ENCODE measurements around the gene TNC. TPM values are rescaled to one million over a fixed set of nuclear protein-coding genes. Genes with fewer than 3 reads are reported as not detected.
A peak's percentile ranks its signal among the peaks of the same experiment; 100 is the strongest.

TNC gene
- polyA plus RNA-seq, 2 donors, result 5.3 to 16.3 TPM

GRCh38 chr9:115122937-115123336 is 5.0 kb upstream of the TNC start:
- 84% methylated on average over 5 of the region's 5 CpGs for whole genome bisulfite sequencing, 2 donors
- no peak overlapping the region for H3K27ac ChIP-seq (ENCODE audit: low read depth in 2 of 2, low read length in 1 of 2)
- no peaks in the 10 kb centered on the region for H3K27me3 ChIP-seq (ENCODE audit: control insufficient read depth in 1 of 2, insufficient read depth in 2 of 2, low read length in 2 of 2)
- H3K9me3 ChIP-seq (ENCODE audit: control insufficient read depth in 2 of 2, insufficient read depth in 1 of 2, low read depth in 1 of 2, low read length in 1 of 2), result no peaks in the 10 kb centered on the region
- H3K4me1 ChIP-seq (ENCODE audit: control insufficient read depth in 2 of 2, insufficient read depth in 2 of 2, low read length in 1 of 2), result peaks cover 2 to 4% of the 10 kb centered on the region in 2 donors
- H3K4me3 ChIP-seq (ENCODE audit: low read depth in 1 of 2, low read length in 2 of 2), result no peak overlapping the region
- no peaks in the 10 kb centered on the region for H3K36me3 ChIP-seq (ENCODE audit: control insufficient read depth in 2 of 2, insufficient read depth in 2 of 2, low read length in 1 of 2)

- no peaks in the 10 kb centered on the region for H3K9me3 ChIP-seq (ENCODE audit: control insufficient read depth in 2 of 2, insufficient read depth in 1 of 2, low read depth in 1 of 2, low read length in 1 of 2)
- no peaks in the 10 kb centered on the region for H3K36me3 ChIP-seq (ENCODE audit: control insufficient read depth in 2 of 2, insufficient read depth in 2 of 2, low read length in 1 of 2)
- H3K4me3 ChIP-seq (ENCODE audit: low read depth in 1 of 2, low read length in 2 of 2), result no peak overlapping the region
- H3K27me3 ChIP-seq (ENCODE audit: control insufficient read depth in 1 of 2, insufficient read depth in 2 of 2, low read length in 2 of 2), result no peaks in the 10 kb centered on the region
- peaks cover 3 to 4% of the 10 kb centered on the region in 2 donors for H3K4me1 ChIP-seq (ENCODE audit: control insufficient read depth in 2 of 2, insufficient read depth in 2 of 2, low read length in 1 of 2)
- H3K27ac ChIP-seq (ENCODE audit: low read depth in 2 of 2, low read length in 1 of 2), result no peak overlapping the region
These were observed 3.2 kb upstream of the TNC start for GRCh38 chr9:115121181-115121580.

- Histone ChIP-seq H3K36me3 (ENCODE audit: control insufficient read depth in 2 of 2, insufficient read depth in 2 of 2, low read length in 1 of 2) (no peaks in the 10 kb centered on the region), H3K4me3 (ENCODE audit: low read depth in 1 of 2, low read length in 2 of 2) (peak overlapping the region; percentile 4 to 43), H3K4me1 (ENCODE audit: control insufficient read depth in 2 of 2, insufficient read depth in 2 of 2, low read length in 1 of 2) (peaks cover 3 to 4% of the 10 kb centered on the region in 2 donors), H3K27ac (ENCODE audit: low read depth in 2 of 2, low read length in 1 of 2) (peak overlapping the region; percentile 71 to 84), H3K27me3 (ENCODE audit: control insufficient read depth in 1 of 2, insufficient read depth in 2 of 2, low read length in 2 of 2) (no peaks in the 10 kb centered on the region), H3K9me3 (ENCODE audit: control insufficient read depth in 2 of 2, insufficient read depth in 1 of 2, low read depth in 1 of 2, low read length in 1 of 2) (no peaks in the 10 kb centered on the region)
- WGBS, 2 donors, result 3 to 5% methylated on average over 8 of the region's 8 CpGs
These were observed 892 bp upstream of the TNC start for GRCh38 chr9:115118879-115119218.

GRCh38 chr9:115116421-115117284 is 1.3 kb downstream of the TNC start:
- Histone ChIP-seq H3K4me3 (ENCODE audit: low read depth in 1 of 2, low read length in 2 of 2) (peak overlapping the region; percentile 1 to 43), H3K4me1 (ENCODE audit: control insufficient read depth in 2 of 2, insufficient read depth in 2 of 2, low read length in 1 of 2) (peaks cover 3 to 4% of the 10 kb centered on the region in 2 donors), H3K36me3 (ENCODE audit: control insufficient read depth in 2 of 2, insufficient read depth in 2 of 2, low read length in 1 of 2) (no peaks in the 10 kb centered on the region), H3K27me3 (ENCODE audit: control insufficient read depth in 1 of 2, insufficient read depth in 2 of 2, low read length in 2 of 2) (no peaks in the 10 kb centered on the region), H3K27ac (ENCODE audit: low read depth in 2 of 2, low read length in 1 of 2) (peak overlapping the region; percentile 9), H3K9me3 (ENCODE audit: control insufficient read depth in 2 of 2, insufficient read depth in 1 of 2, low read depth in 1 of 2, low read length in 1 of 2) (no peaks in the 10 kb centered on the region)
- WGBS, 2 donors, result 32 to 48% methylated on average over 8 of the region's 8 CpGs

- H3K9me3 ChIP-seq (ENCODE audit: control insufficient read depth in 2 of 2, insufficient read depth in 1 of 2, low read depth in 1 of 2, low read length in 1 of 2), result no peaks in the 10 kb centered on the region
- 8 to 21% methylated on average over 1 of the region's 1 CpG for WGBS, 2 donors
- no peaks in the 10 kb centered on the region for H3K36me3 ChIP-seq (ENCODE audit: control insufficient read depth in 2 of 2, insufficient read depth in 2 of 2, low read length in 1 of 2)
- H3K4me1 ChIP-seq (ENCODE audit: control insufficient read depth in 2 of 2, insufficient read depth in 2 of 2, low read length in 1 of 2), result peaks cover 3 to 4% of the 10 kb centered on the region in 2 donors
- H3K27me3 ChIP-seq (ENCODE audit: control insufficient read depth in 1 of 2, insufficient read depth in 2 of 2, low read length in 2 of 2), result no peaks in the 10 kb centered on the region
- H3K4me3 ChIP-seq (ENCODE audit: low read depth in 1 of 2, low read length in 2 of 2), result peak overlapping the region in 1 of 2 donors; percentile 43
- peak overlapping the region in 1 of 2 donors; percentile 9 for H3K27ac ChIP-seq (ENCODE audit: low read depth in 2 of 2, low read length in 1 of 2)
These were observed 2.0 kb downstream of the TNC start for GRCh38 chr9:115115924-115116323.

- 40 to 77% methylated on average over 2 of the region's 2 CpGs for WGBS, 2 donors
- Histone ChIP-seq H3K4me1 (ENCODE audit: control insufficient read depth in 2 of 2, insufficient read depth in 2 of 2, low read length in 1 of 2) (peaks cover 3 to 4% of the 10 kb centered on the region in 2 donors), H3K36me3 (ENCODE audit: control insufficient read depth in 2 of 2, insufficient read depth in 2 of 2, low read length in 1 of 2) (no peaks in the 10 kb centered on the region), H3K27ac (ENCODE audit: low read depth in 2 of 2, low read length in 1 of 2) (peak overlapping the region in 1 of 2 donors; percentile 3), H3K4me3 (ENCODE audit: low read depth in 1 of 2, low read length in 2 of 2) (no peak overlapping the region), H3K9me3 (ENCODE audit: control insufficient read depth in 2 of 2, insufficient read depth in 1 of 2, low read depth in 1 of 2, low read length in 1 of 2) (no peaks in the 10 kb centered on the region), H3K27me3 (ENCODE audit: control insufficient read depth in 1 of 2, insufficient read depth in 2 of 2, low read length in 2 of 2) (no peaks in the 10 kb centered on the region)
These were observed 2.7 kb downstream of the TNC start for GRCh38 chr9:115115117-115115880.

GRCh38 chr9:115114546-115114945 is 3.4 kb downstream of the TNC start:
- H3K4me3 ChIP-seq (ENCODE audit: low read depth in 1 of 2, low read length in 2 of 2), result no peak overlapping the region
- H3K27ac ChIP-seq (ENCODE audit: low read depth in 2 of 2, low read length in 1 of 2), result no peak overlapping the region
- H3K36me3 ChIP-seq (ENCODE audit: control insufficient read depth in 2 of 2, insufficient read depth in 2 of 2, low read length in 1 of 2), result no peaks in the 10 kb centered on the region
- no peaks in the 10 kb centered on the region for H3K27me3 ChIP-seq (ENCODE audit: control insufficient read depth in 1 of 2, insufficient read depth in 2 of 2, low read length in 2 of 2)
- peaks cover 3 to 4% of the 10 kb centered on the region in 2 donors for H3K4me1 ChIP-seq (ENCODE audit: control insufficient read depth in 2 of 2, insufficient read depth in 2 of 2, low read length in 1 of 2)
- 34 to 35% methylated on average over 2 of the region's 2 CpGs for WGBS, 2 donors
- no peaks in the 10 kb centered on the region for H3K9me3 ChIP-seq (ENCODE audit: control insufficient read depth in 2 of 2, insufficient read depth in 1 of 2, low read depth in 1 of 2, low read length in 1 of 2)

GRCh38 chr9:115114084-115114483 is 3.9 kb downstream of the TNC start:
- no peaks in the 10 kb centered on the region for H3K27me3 ChIP-seq (ENCODE audit: control insufficient read depth in 1 of 2, insufficient read depth in 2 of 2, low read length in 2 of 2)
- no peaks in the 10 kb centered on the region for H3K9me3 ChIP-seq (ENCODE audit: control insufficient read depth in 2 of 2, insufficient read depth in 1 of 2, low read depth in 1 of 2, low read length in 1 of 2)
- H3K4me1 ChIP-seq (ENCODE audit: control insufficient read depth in 2 of 2, insufficient read depth in 2 of 2, low read length in 1 of 2), result peaks cover 3 to 4% of the 10 kb centered on the region in 2 donors
- WGBS, 2 donors, result 49 to 60% methylated on average over 4 of the region's 4 CpGs
- H3K36me3 ChIP-seq (ENCODE audit: control insufficient read depth in 2 of 2, insufficient read depth in 2 of 2, low read length in 1 of 2), result no peaks in the 10 kb centered on the region
- H3K4me3 ChIP-seq (ENCODE audit: low read depth in 1 of 2, low read length in 2 of 2), result no peak overlapping the region
- H3K27ac ChIP-seq (ENCODE audit: low read depth in 2 of 2, low read length in 1 of 2), result no peak overlapping the region

- H3K4me1 ChIP-seq (ENCODE audit: control insufficient read depth in 2 of 2, insufficient read depth in 2 of 2, low read length in 1 of 2), result no peaks in the 10 kb centered on the region
- no peaks in the 10 kb centered on the region for H3K27me3 ChIP-seq (ENCODE audit: control insufficient read depth in 1 of 2, insufficient read depth in 2 of 2, low read length in 2 of 2)
- WGBS, 2 donors, result 56 to 65% methylated on average over 4 of the region's 4 CpGs
These were observed 6.1 kb downstream of the TNC start for GRCh38 chr9:115111874-115112273.

More at GRCh38 chr9:115111874-115112273, 6.1 kb downstream of the TNC start:
- Histone ChIP-seq H3K36me3 (ENCODE audit: control insufficient read depth in 2 of 2, insufficient read depth in 2 of 2, low read length in 1 of 2) (no peaks in the 10 kb centered on the region), H3K4me3 (ENCODE audit: low read depth in 1 of 2, low read length in 2 of 2) (no peak overlapping the region), H3K27ac (ENCODE audit: low read depth in 2 of 2, low read length in 1 of 2) (no peak overlapping the region), H3K9me3 (ENCODE audit: control insufficient read depth in 2 of 2, insufficient read depth in 1 of 2, low read depth in 1 of 2, low read length in 1 of 2) (no peaks in the 10 kb centered on the region)

Data from esophagus (tissue), 2 donors.